Measurements from ENCODE around the gene CCDC154.

Gene CCDC154

DNA sequence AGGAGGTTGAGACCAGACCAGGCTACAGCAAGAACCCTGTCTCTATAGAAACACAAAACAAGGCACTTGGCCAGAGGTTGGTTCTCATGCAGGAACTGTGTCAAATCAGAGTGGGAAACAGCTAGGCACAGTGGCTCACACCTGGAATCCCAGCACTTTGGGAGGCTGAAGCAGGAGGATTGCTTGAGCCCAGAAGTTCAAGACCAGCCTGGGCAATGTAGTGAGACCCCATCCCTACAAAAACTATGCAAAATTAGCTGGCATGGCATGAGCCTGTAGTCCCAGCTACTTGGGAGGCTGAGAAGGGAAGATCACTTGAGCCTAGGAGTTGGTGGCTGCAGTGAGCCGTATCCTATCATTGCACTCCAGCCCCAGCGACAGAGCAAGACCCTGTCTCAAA, 31.5 kb downstream of the CCDC154 start:
- Histone ChIP-seq H3K36me3 (peaks cover under 1% of the 10 kb centered on the region; the same call in 1 of the 2 replicates), H3K4me3 (ENCODE audit: low read depth, low read length) (no peak overlapping the region), H3K4me1 (no peaks in the 10 kb centered on the region), H3K9me3 (no peaks in the 10 kb centered on the region), H3K27me3 (no peaks in the 10 kb centered on the region)
- DNase-seq = no peak
- TF ChIP-seq, protein P1, sequence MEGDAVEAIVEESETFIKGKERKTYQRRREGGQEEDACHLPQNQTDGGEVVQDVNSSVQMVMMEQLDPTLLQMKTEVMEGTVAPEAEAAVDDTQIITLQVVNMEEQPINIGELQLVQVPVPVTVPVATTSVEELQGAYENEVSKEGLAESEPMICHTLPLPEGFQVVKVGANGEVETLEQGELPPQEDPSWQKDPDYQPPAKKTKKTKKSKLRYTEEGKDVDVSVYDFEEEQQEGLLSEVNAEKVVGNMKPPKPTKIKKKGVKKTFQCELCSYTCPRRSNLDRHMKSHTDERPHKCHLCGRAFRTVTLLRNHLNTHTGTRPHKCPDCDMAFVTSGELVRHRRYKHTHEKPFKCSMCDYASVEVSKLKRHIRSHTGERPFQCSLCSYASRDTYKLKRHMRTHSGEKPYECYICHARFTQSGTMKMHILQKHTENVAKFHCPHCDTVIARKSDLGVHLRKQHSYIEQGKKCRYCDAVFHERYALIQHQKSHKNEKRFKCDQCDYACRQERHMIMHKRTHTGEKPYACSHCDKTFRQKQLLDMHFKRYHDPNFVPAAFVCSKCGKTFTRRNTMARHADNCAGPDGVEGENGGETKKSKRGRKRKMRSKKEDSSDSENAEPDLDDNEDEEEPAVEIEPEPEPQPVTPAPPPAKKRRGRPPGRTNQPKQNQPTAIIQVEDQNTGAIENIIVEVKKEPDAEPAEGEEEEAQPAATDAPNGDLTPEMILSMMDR (IDR thresholded peaks at IDR 0.05; ENCODE audit: low read depth, low read length) = no peak

DNA sequence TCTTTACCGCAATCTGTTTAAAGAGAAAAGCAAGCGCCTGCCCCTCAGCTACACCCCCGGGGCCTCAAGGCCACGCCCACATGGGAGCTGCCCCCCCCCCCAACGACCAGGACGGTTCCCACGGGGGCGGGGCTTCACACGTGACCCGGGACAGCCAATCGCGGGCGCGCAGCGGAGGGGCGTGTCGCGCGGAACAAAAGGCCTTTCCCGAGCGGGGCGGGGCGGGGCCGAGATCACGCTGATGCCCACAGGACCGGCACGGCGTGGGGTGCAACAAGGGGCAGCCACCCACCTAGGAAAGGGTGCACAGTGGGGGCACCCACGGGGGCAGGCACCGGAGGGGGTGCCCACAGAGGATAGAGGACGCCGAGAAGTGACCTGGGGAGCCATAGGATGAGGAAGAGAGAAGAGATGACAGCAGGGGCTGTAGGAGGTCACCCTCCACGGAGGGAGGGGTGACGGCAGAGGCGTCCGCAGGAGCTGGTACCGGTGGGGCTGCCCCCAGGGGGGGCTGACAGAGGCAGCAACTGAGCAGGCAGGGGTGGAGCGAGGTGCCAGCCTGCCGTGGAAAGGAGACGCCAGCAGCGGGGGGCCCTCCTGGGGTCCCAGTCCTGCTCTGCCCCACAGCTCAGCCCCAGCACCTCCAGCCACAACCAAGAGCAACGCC, 36.1 kb downstream of the CCDC154 start:
- Histone ChIP-seq H3K9me3 (no peaks in the 10 kb centered on the region), H3K27me3 (no peaks in the 10 kb centered on the region), H3K4me1 (no peaks in the 10 kb centered on the region), H3K4me3 (ENCODE audit: low read depth, low read length) (peak overlapping the region; percentile 75), H3K36me3 (no peaks in the 10 kb centered on the region)
- DNase-seq = peak; percentile 96
- TF ChIP-seq, protein P1 (IDR thresholded peaks at IDR 0.05; ENCODE audit: low read depth, low read length) = no peak

DNA sequence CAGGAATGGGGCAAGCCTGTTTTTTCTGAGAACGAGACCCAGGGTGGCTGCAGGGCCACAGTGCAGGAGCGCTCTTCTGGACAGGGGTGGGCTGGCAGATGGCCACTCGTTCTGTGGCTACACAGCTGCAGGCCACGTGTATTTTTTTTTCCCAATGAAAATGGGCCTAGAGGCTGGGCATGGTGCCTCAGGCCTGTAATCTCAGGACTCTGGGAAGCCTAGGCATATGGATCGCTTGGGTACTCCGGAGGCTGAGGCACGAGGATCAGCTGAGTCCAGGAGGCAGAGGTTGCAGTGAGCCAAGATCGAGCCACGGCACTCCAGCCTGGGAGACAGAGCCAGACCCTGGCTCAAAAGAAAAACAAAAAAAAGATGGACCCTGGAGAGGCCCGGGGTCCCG, 36.6 kb downstream of the CCDC154 start:
- no peak for DNase-seq
- no peaks in the 10 kb centered on the region for H3K36me3 ChIP-seq

DNA sequence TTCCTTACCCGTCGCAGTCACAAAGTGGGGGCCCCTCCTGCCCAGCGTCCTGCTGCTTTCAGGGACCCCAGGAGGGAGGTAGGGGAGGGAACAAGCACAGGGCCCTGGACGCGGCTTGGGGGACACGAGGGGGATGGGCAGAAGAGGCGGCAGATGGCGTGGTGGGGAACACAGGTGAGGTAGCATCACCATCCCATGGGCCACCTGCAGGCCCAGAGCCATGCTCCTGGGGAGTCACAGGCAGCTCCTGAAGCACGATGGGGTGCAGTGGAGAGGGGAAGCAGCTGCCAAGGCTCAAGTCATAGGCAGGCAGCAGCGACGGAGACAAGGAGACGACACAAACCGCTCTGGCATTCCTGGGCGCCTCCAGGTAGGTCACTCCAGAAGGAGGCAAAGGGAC, 40.6 kb downstream of the CCDC154 start:
- Histone ChIP-seq H3K4me1 (no peaks in the 10 kb centered on the region), H3K27me3 (no peaks in the 10 kb centered on the region), H3K36me3 (peaks cover 2% of the 10 kb centered on the region; the same call in 1 of the 2 replicates), H3K9me3 (no peaks in the 10 kb centered on the region), H3K4me3 (ENCODE audit: low read depth, low read length) (no peak overlapping the region)
- TF ChIP-seq, protein P1 (IDR thresholded peaks at IDR 0.05; ENCODE audit: low read depth, low read length) = no peak
- DNase-seq = no peak

More for the DNA sequence above, 36.6 kb downstream of the CCDC154 start:
- no peaks in the 10 kb centered on the region for H3K4me1 ChIP-seq
- H3K9me3 ChIP-seq = no peaks in the 10 kb centered on the region
- TF ChIP-seq, protein P1 (IDR thresholded peaks at IDR 0.05; ENCODE audit: low read depth, low read length) = no peak
- H3K4me3 ChIP-seq (ENCODE audit: low read depth, low read length) = peak overlapping the region; percentile 75
- H3K27me3 ChIP-seq = no peaks in the 10 kb centered on the region

DNA sequence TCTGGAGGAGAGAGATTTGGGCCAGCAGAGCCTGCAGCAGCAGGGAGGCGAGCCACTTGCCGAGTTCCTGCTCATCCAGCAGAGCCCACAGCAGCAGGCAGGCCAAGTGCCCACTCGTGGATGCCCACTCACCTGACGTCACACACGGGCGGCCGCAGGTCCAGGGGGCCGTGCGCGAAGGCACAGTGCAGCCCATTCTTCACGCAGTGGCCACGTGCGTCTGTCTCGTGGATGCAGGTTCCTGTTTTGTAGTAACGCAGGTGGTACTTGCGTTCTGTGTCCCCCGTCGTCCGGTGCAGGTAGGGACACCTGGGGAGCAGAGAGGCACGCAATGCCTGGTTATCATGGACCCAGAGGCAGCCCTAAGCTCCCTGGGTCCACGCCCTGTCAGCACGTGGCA, 41.3 kb downstream of the CCDC154 start:
- H3K4me1 ChIP-seq = no peaks in the 10 kb centered on the region
- H3K36me3 ChIP-seq = peaks cover 2% of the 10 kb centered on the region; the same call in 1 of the 2 replicates
- H3K9me3 ChIP-seq = no peaks in the 10 kb centered on the region
- TF ChIP-seq, protein P1 (IDR thresholded peaks at IDR 0.05; ENCODE audit: low read depth, low read length) = no peak
- no peaks in the 10 kb centered on the region for H3K27me3 ChIP-seq
- DNase-seq = no peak
- H3K4me3 ChIP-seq (ENCODE audit: low read depth, low read length) = no peak overlapping the region

DNA sequence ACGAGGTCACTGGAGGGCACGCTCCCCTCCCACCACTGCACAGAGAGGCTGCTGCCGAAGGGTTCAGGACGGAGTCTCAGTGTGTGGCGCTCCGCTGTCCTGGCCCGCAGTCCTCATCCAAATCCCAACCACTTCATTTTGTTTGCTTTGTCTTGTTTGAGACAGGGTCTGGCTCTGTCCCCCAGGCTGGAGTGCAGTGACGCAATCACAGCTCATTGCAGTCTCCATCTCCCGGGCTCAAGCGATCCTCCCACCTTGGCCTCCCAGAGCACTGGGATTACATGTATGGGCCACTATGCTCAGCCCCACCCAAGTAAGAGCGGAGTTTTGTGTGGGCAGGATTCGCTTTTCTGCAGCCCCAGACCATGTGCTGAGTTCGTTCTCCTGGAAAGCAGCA, 42.6 kb downstream of the CCDC154 start:
- no peaks in the 10 kb centered on the region for H3K4me1 ChIP-seq
- no peak overlapping the region for H3K4me3 ChIP-seq (ENCODE audit: low read depth, low read length)
- no peak for DNase-seq
- TF ChIP-seq, protein P1 (IDR thresholded peaks at IDR 0.05; ENCODE audit: low read depth, low read length) = no peak
- H3K36me3 ChIP-seq = peaks cover 2% of the 10 kb centered on the region; the same call in 1 of the 2 replicates
- H3K27me3 ChIP-seq = no peaks in the 10 kb centered on the region
- H3K9me3 ChIP-seq = no peaks in the 10 kb centered on the region

Data from BE2C (cell line).